Measurements from ENCODE around the gene ARHGAP26. TPM values are rescaled to one million over a fixed set of nuclear protein-coding genes. Genes with fewer than 3 reads are reported as not detected.

Gene ARHGAP26
- total RNA-seq, 1 donor from 2014 or later: 14.1 TPM

DNA sequence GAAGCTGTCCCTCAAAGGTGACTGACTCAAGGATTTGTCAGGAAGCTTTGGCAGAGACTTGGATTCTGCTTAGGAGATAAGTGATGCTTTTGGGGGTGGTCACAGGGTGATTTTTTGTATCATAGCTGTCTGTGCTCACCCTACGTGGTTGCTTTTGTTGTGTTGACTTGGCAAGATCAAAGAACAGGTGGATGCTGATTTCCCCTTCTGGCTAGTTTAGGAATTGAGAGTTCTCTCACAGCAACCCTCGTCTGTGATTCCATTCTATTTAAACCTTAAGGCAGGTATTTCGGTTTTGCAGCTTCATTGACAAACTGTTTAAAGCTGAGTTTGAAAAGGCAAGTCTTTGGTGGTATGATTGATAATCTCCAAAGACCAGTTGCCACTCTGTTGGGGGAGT lies 27.2 kb downstream of the ARHGAP26 start:
- H3K36me3 Mint-ChIP-seq (ENCODE audit: unreplicated experiment): no peaks in the 10 kb centered on the region
- H3K4me1 Mint-ChIP-seq (ENCODE audit: unreplicated experiment): peaks cover 3% of the 10 kb centered on the region

DNA sequence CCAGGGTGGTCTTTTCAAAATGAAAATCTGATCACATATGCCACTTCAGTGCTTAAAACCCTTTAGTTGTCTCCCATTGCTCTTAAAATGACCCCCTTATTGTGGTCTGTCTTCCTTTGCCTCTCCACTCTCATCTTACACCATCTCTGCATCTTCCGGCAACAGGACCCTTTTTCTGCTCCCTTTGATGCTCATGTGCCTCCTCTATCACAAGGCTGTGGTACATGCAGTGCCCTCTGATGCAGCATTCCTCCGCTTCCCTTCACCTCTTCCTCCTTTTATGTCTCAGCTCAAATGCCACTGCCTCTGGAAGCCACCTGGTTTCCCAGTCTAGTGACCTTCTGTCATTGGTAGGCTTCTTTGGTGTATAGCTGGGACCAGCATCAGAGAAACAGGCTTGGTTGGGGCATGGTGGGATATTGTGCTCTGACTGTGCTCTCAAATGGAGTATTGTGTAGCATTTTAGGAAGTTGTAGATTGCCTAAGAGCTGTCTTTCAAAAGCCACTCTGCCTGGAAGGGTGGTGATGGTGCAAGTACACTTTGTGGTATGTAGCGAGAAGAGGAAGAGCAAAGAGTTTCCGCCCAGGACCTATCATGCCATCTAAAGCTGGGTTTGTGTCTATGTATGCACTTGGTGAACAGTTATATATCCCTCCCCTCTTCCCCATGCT lies 28.1 kb downstream of the ARHGAP26 start:
- Mint-ChIP-seq H3K27ac (ENCODE audit: unreplicated experiment) (no peak overlapping the region), H3K4me3 (ENCODE audit: unreplicated experiment) (no peak overlapping the region), H3K4me1 (ENCODE audit: unreplicated experiment) (peaks cover 3% of the 10 kb centered on the region), H3K27me3 (ENCODE audit: unreplicated experiment) (peaks cover 5% of the 10 kb centered on the region), H3K9me3 (ENCODE audit: unreplicated experiment) (no peaks in the 10 kb centered on the region), H3K36me3 (ENCODE audit: unreplicated experiment) (no peaks in the 10 kb centered on the region)
- no peak for DNase-seq (ENCODE audit: extremely low spot score, unreplicated experiment)
- no peak for TF ChIP-seq CTCF (IDR thresholded peaks at IDR 0.05)

More for the DNA sequence above, 27.2 kb downstream of the ARHGAP26 start:
- peaks cover 5% of the 10 kb centered on the region for H3K27me3 Mint-ChIP-seq (ENCODE audit: unreplicated experiment)
- H3K9me3 Mint-ChIP-seq (ENCODE audit: unreplicated experiment): no peaks in the 10 kb centered on the region
- no peak overlapping the region for H3K27ac Mint-ChIP-seq (ENCODE audit: unreplicated experiment)
- no peak overlapping the region for H3K4me3 Mint-ChIP-seq (ENCODE audit: unreplicated experiment)
- no peak for DNase-seq (ENCODE audit: extremely low spot score, unreplicated experiment)
- no peak for TF ChIP-seq CTCF (IDR thresholded peaks at IDR 0.05)

DNA sequence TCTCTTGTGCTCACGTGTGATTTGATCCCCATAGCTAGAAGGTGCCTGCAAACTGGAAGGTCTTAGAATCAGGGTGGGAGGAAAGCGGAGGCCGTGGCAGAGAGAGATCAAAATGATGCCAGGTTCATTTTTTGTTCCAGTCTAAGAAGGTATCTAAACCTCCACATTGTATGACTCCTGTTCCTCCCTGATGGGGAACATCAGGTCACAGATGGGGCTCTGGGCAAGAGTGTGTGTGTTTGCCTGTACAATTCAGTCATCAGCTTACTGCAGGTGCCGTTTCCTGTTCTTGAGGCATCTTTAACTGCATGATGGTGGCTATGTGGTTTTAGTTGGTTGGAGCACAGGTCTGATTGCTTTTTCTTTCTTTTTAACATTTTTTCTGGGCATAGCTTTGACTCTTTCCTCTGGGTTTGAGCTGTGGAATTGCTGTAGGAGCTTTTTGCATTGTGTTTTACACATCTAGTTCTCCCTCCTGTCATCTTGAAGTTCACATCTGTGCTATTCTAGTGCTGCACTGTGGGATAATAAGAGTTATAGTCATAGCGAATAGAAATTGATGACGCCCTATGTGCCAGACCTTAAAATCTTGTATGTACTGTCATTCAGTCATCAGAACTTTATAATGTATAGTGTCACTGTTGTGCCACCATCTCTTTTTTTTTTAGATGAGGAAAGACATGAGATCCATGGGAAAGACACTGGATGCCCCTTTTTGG lies 30.8 kb downstream of the ARHGAP26 start:
- no peak for TF ChIP-seq CTCF (IDR thresholded peaks at IDR 0.05)
- peaks cover 3% of the 10 kb centered on the region for H3K4me1 Mint-ChIP-seq (ENCODE audit: unreplicated experiment)
- H3K27me3 Mint-ChIP-seq (ENCODE audit: unreplicated experiment): peaks cover 5% of the 10 kb centered on the region
- no peak overlapping the region for H3K27ac Mint-ChIP-seq (ENCODE audit: unreplicated experiment)
- no peak for DNase-seq (ENCODE audit: extremely low spot score, unreplicated experiment)
- H3K36me3 Mint-ChIP-seq (ENCODE audit: unreplicated experiment): no peaks in the 10 kb centered on the region
- H3K9me3 Mint-ChIP-seq (ENCODE audit: unreplicated experiment): no peaks in the 10 kb centered on the region
- no peak overlapping the region for H3K4me3 Mint-ChIP-seq (ENCODE audit: unreplicated experiment)

DNA sequence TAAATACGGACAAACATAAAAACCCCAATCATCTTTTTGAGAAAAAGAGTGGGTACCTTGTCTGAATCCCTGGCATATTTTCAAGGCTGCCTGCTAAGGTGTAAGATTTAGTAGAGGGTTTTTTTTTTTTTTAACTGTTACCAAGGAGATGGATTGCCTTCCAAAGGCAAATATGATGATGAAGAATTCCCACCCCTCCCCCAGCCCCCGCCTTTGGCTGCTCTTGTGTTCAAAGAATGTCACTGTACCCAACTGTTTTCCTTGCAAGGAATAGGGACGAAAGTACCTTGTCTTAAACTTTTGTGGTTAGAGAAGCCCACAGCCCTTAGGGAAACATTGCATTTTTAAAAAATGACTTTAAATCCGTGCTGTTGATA lies 31.3 kb downstream of the ARHGAP26 start:
- no peak for DNase-seq (ENCODE audit: extremely low spot score, unreplicated experiment)
- Mint-ChIP-seq H3K27me3 (ENCODE audit: unreplicated experiment) (peaks cover 3% of the 10 kb centered on the region), H3K4me1 (ENCODE audit: unreplicated experiment) (peaks cover 3% of the 10 kb centered on the region), H3K4me3 (ENCODE audit: unreplicated experiment) (no peak overlapping the region), H3K36me3 (ENCODE audit: unreplicated experiment) (no peaks in the 10 kb centered on the region), H3K27ac (ENCODE audit: unreplicated experiment) (no peak overlapping the region), H3K9me3 (ENCODE audit: unreplicated experiment) (no peaks in the 10 kb centered on the region)
- no peak for TF ChIP-seq CTCF (IDR thresholded peaks at IDR 0.05)

DNA sequence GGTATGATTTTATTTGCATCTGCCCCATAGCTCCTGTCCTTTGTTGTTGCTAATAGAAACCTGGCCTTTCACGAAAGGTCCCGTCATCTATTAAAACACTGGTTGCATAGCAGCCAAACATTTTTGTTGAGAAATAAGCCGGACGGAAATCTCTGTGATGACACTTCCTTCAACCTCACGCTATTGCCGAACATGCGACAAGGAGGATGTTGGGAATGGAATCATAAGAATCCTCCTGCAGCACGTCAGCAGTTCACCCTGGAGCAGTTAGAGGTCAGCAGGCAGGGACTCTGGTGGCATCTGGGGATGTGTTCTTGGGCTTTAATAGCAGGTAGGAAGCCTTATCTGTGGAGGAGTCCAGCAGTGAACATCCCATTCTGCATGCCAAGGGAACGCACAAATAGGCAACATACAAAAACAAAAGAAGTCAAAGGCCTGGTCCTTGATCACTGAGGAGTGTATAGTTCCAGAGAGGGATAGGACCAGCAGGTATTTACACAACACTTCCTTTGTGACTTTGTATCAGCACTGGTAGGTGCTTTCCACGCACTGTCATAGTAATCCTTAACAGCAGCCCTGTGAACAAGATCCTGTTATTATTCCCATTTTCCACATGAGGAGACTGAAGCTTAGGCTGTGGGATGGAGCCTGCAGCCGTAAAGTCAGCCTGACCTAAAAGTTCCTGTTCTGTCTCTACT lies 33.4 kb downstream of the ARHGAP26 start:
- H3K9me3 Mint-ChIP-seq (ENCODE audit: unreplicated experiment): no peaks in the 10 kb centered on the region
- H3K27ac Mint-ChIP-seq (ENCODE audit: unreplicated experiment): no peak overlapping the region
- H3K36me3 Mint-ChIP-seq (ENCODE audit: unreplicated experiment): no peaks in the 10 kb centered on the region
- TF ChIP-seq CTCF (IDR thresholded peaks at IDR 0.05): no peak
- no peaks in the 10 kb centered on the region for H3K27me3 Mint-ChIP-seq (ENCODE audit: unreplicated experiment)
- H3K4me1 Mint-ChIP-seq (ENCODE audit: unreplicated experiment): peaks cover 16% of the 10 kb centered on the region
- no peak overlapping the region for H3K4me3 Mint-ChIP-seq (ENCODE audit: unreplicated experiment)
- no peak for DNase-seq (ENCODE audit: extremely low spot score, unreplicated experiment)

All from osteocyte (in vitro differentiated cells).